Measurements from ENCODE around the gene GIPC2.

The GIPC2 gene

GRCh38 chr1:78132174-78132947 is 86.6 kb downstream of the GIPC2 start:
- Histone ChIP-seq H3K27ac (ENCODE audit: low read depth in 2 of 2, low read length in 2 of 2) (no peak overlapping the region), H3K9me3 (ENCODE audit: control insufficient read depth in 2 of 2, low read length in 2 of 2) (no peaks in the 10 kb centered on the region), H3K36me3 (ENCODE audit: control insufficient read depth in 2 of 2, insufficient read depth in 2 of 2, low read length in 2 of 2) (no peaks in the 10 kb centered on the region), H3K9ac (ENCODE audit: low read depth in 1 of 2, low read length in 2 of 2) (no peak overlapping the region), H3K27me3 (ENCODE audit: control insufficient read depth in 2 of 2, insufficient read depth in 2 of 2, low read length in 2 of 2) (no peaks in the 10 kb centered on the region), H3K4me3 (ENCODE audit: low read length in 2 of 2) (no peak overlapping the region), H3K4me1 (ENCODE audit: control insufficient read depth in 2 of 2, insufficient read depth in 2 of 2, low read length in 2 of 2) (no peaks in the 10 kb centered on the region)

GRCh38 chr1:78132948-78133322 is 87.2 kb downstream of the GIPC2 start:
- Histone ChIP-seq H3K36me3 (ENCODE audit: control insufficient read depth in 2 of 2, insufficient read depth in 2 of 2, low read length in 2 of 2) (no peaks in the 10 kb centered on the region), H3K4me3 (ENCODE audit: low read length in 2 of 2) (no peak overlapping the region), H3K27ac (ENCODE audit: low read depth in 2 of 2, low read length in 2 of 2) (no peak overlapping the region), H3K9me3 (ENCODE audit: control insufficient read depth in 2 of 2, low read length in 2 of 2) (no peaks in the 10 kb centered on the region), H3K27me3 (ENCODE audit: control insufficient read depth in 2 of 2, insufficient read depth in 2 of 2, low read length in 2 of 2) (no peaks in the 10 kb centered on the region), H3K9ac (ENCODE audit: low read depth in 1 of 2, low read length in 2 of 2) (no peak overlapping the region), H3K4me1 (ENCODE audit: control insufficient read depth in 2 of 2, insufficient read depth in 2 of 2, low read length in 2 of 2) (no peaks in the 10 kb centered on the region)

- Histone ChIP-seq H3K4me1 (ENCODE audit: control insufficient read depth in 2 of 2, insufficient read depth in 2 of 2, low read length in 2 of 2) (peaks cover 0 to 2% of the 10 kb centered on the region in 2 donors), H3K27ac (ENCODE audit: low read depth in 2 of 2, low read length in 2 of 2) (no peak overlapping the region), H3K36me3 (ENCODE audit: control insufficient read depth in 2 of 2, insufficient read depth in 2 of 2, low read length in 2 of 2) (no peaks in the 10 kb centered on the region), H3K9ac (ENCODE audit: low read depth in 1 of 2, low read length in 2 of 2) (no peak overlapping the region), H3K4me3 (ENCODE audit: low read length in 2 of 2) (no peak overlapping the region), H3K27me3 (ENCODE audit: control insufficient read depth in 2 of 2, insufficient read depth in 2 of 2, low read length in 2 of 2) (no peaks in the 10 kb centered on the region), H3K9me3 (ENCODE audit: control insufficient read depth in 2 of 2, low read length in 2 of 2) (no peaks in the 10 kb centered on the region)
These were observed 90.9 kb downstream of the GIPC2 start for GRCh38 chr1:78136680-78137079.

- Histone ChIP-seq H3K9ac (ENCODE audit: low read depth in 1 of 2, low read length in 2 of 2) (no peak overlapping the region), H3K27ac (ENCODE audit: low read depth in 2 of 2, low read length in 2 of 2) (peak overlapping the region; percentile 42 to 56), H3K27me3 (ENCODE audit: control insufficient read depth in 2 of 2, insufficient read depth in 2 of 2, low read length in 2 of 2) (no peaks in the 10 kb centered on the region), H3K4me1 (ENCODE audit: control insufficient read depth in 2 of 2, insufficient read depth in 2 of 2, low read length in 2 of 2) (peaks cover 10 to 16% of the 10 kb centered on the region in 2 donors), H3K4me3 (ENCODE audit: low read length in 2 of 2) (no peak overlapping the region), H3K36me3 (ENCODE audit: control insufficient read depth in 2 of 2, insufficient read depth in 2 of 2, low read length in 2 of 2) (no peaks in the 10 kb centered on the region), H3K9me3 (ENCODE audit: control insufficient read depth in 2 of 2, low read length in 2 of 2) (no peaks in the 10 kb centered on the region)
These were observed 95.9 kb downstream of the GIPC2 start for GRCh38 chr1:78141531-78142231.

DNA sequence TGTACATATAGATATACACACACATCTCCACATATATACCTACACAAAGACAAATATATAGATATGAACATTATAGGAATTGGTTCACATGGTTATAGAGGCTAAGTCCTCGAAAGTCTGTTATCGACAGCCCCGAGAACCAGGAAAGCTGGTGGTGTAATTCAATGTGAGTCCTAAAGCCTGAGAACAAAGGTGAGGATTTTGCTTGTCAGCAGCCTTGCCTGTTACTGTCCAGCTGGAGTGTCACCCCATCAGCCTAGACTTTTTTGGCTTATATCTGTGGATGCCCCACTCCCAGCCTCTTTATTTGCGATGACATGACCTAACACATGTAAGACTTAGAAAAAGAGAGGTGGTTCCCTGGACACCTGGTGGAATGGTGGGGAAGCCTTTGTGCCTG is 97.0 kb downstream of the GIPC2 start:
- Histone ChIP-seq H3K9me3 (ENCODE audit: control insufficient read depth in 2 of 2, low read length in 2 of 2) (no peaks in the 10 kb centered on the region), H3K4me3 (ENCODE audit: low read length in 2 of 2) (peak overlapping the region in 1 of 2 donors; percentile 56), H3K9ac (ENCODE audit: low read depth in 1 of 2, low read length in 2 of 2) (no peak overlapping the region), H3K36me3 (ENCODE audit: control insufficient read depth in 2 of 2, insufficient read depth in 2 of 2, low read length in 2 of 2) (no peaks in the 10 kb centered on the region), H3K27ac (ENCODE audit: low read depth in 2 of 2, low read length in 2 of 2) (peak overlapping the region in 1 of 2 donors; percentile 20), H3K27me3 (ENCODE audit: control insufficient read depth in 2 of 2, insufficient read depth in 2 of 2, low read length in 2 of 2) (no peaks in the 10 kb centered on the region), H3K4me1 (ENCODE audit: control insufficient read depth in 2 of 2, insufficient read depth in 2 of 2, low read length in 2 of 2) (peaks cover 10 to 16% of the 10 kb centered on the region in 2 donors)

DNA sequence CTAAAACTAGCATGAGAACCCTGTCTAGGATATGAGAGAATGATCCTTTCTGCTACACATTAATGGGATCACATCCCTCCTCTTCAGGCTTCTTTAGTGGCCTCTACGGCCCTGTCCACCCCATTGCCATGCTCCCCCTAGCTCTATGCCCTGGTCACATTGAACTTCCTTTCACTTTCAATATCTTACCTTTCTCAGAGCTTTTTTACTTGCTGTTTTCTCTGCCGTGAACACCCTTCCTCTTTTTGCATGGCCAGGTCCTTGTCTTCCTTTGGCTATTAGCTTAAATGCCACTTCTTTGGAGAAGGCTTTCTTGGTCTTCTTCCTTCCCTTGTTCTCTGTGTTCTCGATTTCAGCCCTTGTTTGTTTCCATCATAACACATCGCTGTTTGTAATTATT is 97.4 kb downstream of the GIPC2 start:
- H3K9me3 ChIP-seq (ENCODE audit: control insufficient read depth in 2 of 2, low read length in 2 of 2): no peaks in the 10 kb centered on the region
- peak overlapping the region in 1 of 2 donors; percentile 49 for H3K27ac ChIP-seq (ENCODE audit: low read depth in 2 of 2, low read length in 2 of 2)
- peaks cover 10 to 16% of the 10 kb centered on the region in 2 donors for H3K4me1 ChIP-seq (ENCODE audit: control insufficient read depth in 2 of 2, insufficient read depth in 2 of 2, low read length in 2 of 2)
- peak overlapping the region in 1 of 2 donors; percentile 56 for H3K4me3 ChIP-seq (ENCODE audit: low read length in 2 of 2)
- no peak overlapping the region for H3K9ac ChIP-seq (ENCODE audit: low read depth in 1 of 2, low read length in 2 of 2)
- no peaks in the 10 kb centered on the region for H3K27me3 ChIP-seq (ENCODE audit: control insufficient read depth in 2 of 2, insufficient read depth in 2 of 2, low read length in 2 of 2)
- H3K36me3 ChIP-seq (ENCODE audit: control insufficient read depth in 2 of 2, insufficient read depth in 2 of 2, low read length in 2 of 2): no peaks in the 10 kb centered on the region

DNA sequence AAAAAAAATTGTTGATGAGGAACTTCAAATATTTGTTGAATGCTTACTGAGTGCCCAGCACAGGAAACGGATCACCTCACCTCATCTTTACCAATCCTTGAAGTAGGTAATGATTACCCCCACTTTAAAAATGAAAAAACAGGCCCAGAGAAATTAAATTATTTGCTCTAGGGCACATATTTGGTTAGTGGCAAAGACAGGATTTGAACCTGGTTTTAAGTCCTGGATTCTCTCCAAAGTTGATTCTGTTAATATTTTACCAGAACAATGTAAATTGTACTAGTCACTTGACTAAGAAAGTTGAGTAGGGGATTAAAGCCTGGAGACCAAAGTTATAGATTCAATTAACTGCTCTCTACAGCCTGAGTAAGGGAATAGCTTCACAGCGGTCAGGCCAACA is 97.9 kb downstream of the GIPC2 start:
- no peaks in the 10 kb centered on the region for H3K9me3 ChIP-seq (ENCODE audit: control insufficient read depth in 2 of 2, low read length in 2 of 2)
- peak overlapping the region in 1 of 2 donors; percentile 49 for H3K27ac ChIP-seq (ENCODE audit: low read depth in 2 of 2, low read length in 2 of 2)
- no peak overlapping the region for H3K9ac ChIP-seq (ENCODE audit: low read depth in 1 of 2, low read length in 2 of 2)
- no peaks in the 10 kb centered on the region for H3K27me3 ChIP-seq (ENCODE audit: control insufficient read depth in 2 of 2, insufficient read depth in 2 of 2, low read length in 2 of 2)
- H3K36me3 ChIP-seq (ENCODE audit: control insufficient read depth in 2 of 2, insufficient read depth in 2 of 2, low read length in 2 of 2): no peaks in the 10 kb centered on the region
- H3K4me1 ChIP-seq (ENCODE audit: control insufficient read depth in 2 of 2, insufficient read depth in 2 of 2, low read length in 2 of 2): peaks cover 10 to 16% of the 10 kb centered on the region in 2 donors
- H3K4me3 ChIP-seq (ENCODE audit: low read length in 2 of 2): no peak overlapping the region

DNA sequence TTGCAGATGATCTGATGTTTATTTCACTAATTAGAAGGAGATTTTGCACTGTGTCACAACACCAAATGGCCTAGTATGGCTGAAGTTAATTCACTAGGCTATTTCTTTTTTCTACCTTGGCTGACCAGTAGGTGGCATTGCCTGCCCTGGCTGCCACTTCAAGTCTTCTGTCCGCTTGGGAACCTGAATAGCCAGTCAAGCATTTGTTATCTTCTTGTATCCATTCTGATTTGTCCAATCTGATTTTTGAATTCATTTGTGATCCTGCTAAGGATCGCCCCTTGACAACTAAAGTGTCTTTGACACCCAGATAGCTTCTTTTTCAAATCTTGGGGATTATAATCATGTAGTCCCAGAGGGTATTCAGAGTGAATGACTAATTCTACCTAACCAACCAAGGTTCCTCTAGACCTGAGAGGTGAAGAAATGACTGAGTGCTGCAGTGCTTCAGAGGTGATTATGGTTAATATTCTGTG is 99.4 kb downstream of the GIPC2 start:
- Histone ChIP-seq H3K4me1 (ENCODE audit: control insufficient read depth in 2 of 2, insufficient read depth in 2 of 2, low read length in 2 of 2) (peaks cover 10 to 16% of the 10 kb centered on the region in 2 donors), H3K4me3 (ENCODE audit: low read length in 2 of 2) (no peak overlapping the region), H3K27ac (ENCODE audit: low read depth in 2 of 2, low read length in 2 of 2) (no peak overlapping the region), H3K9me3 (ENCODE audit: control insufficient read depth in 2 of 2, low read length in 2 of 2) (no peaks in the 10 kb centered on the region), H3K27me3 (ENCODE audit: control insufficient read depth in 2 of 2, insufficient read depth in 2 of 2, low read length in 2 of 2) (no peaks in the 10 kb centered on the region), H3K9ac (ENCODE audit: low read depth in 1 of 2, low read length in 2 of 2) (no peak overlapping the region), H3K36me3 (ENCODE audit: control insufficient read depth in 2 of 2, insufficient read depth in 2 of 2, low read length in 2 of 2) (no peaks in the 10 kb centered on the region)

DNA sequence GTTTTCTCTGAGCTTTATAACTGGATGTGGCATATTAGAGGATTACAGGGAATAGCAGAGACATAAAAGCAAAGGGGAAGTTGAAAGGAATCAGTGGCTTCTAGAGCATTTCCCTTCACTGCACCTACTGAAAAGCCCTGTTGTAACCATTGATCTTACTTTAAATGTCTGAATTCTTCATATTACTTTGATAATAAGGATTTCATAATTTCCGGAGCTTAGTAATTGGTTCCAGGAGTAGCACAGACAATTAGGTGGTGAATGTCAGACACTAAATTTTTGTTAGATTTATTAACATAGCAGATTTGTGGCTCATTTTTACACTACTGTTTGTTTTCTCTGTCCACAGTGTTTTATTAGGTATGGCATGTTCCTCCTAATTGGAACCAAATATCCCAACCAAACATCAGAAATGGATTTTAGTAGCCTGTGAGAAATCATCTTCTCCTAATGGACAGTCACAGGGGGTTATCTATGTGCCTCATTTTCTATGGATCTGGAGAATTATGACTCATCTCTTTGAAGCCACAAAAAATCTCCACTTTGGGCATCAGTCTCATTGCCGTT is 100.5 kb downstream of the GIPC2 start:
- no peak overlapping the region for H3K9ac ChIP-seq (ENCODE audit: low read depth in 1 of 2, low read length in 2 of 2)
- no peaks in the 10 kb centered on the region for H3K9me3 ChIP-seq (ENCODE audit: control insufficient read depth in 2 of 2, low read length in 2 of 2)
- H3K27me3 ChIP-seq (ENCODE audit: control insufficient read depth in 2 of 2, insufficient read depth in 2 of 2, low read length in 2 of 2): no peaks in the 10 kb centered on the region
- no peak overlapping the region for H3K4me3 ChIP-seq (ENCODE audit: low read length in 2 of 2)
- H3K36me3 ChIP-seq (ENCODE audit: control insufficient read depth in 2 of 2, insufficient read depth in 2 of 2, low read length in 2 of 2): no peaks in the 10 kb centered on the region
- no peak overlapping the region for H3K27ac ChIP-seq (ENCODE audit: low read depth in 2 of 2, low read length in 2 of 2)
- peaks cover 10 to 15% of the 10 kb centered on the region in 2 donors for H3K4me1 ChIP-seq (ENCODE audit: control insufficient read depth in 2 of 2, insufficient read depth in 2 of 2, low read length in 2 of 2)

GRCh38 chr1:78147031-78147430 is 101.3 kb downstream of the GIPC2 start:
- Histone ChIP-seq H3K9me3 (ENCODE audit: control insufficient read depth in 2 of 2, low read length in 2 of 2) (no peaks in the 10 kb centered on the region), H3K27me3 (ENCODE audit: control insufficient read depth in 2 of 2, insufficient read depth in 2 of 2, low read length in 2 of 2) (no peaks in the 10 kb centered on the region)

More at GRCh38 chr1:78147031-78147430, 101.3 kb downstream of the GIPC2 start:
- Histone ChIP-seq H3K27ac (ENCODE audit: low read depth in 2 of 2, low read length in 2 of 2) (no peak overlapping the region), H3K4me1 (ENCODE audit: control insufficient read depth in 2 of 2, insufficient read depth in 2 of 2, low read length in 2 of 2) (peaks cover 10% of the 10 kb centered on the region in 2 donors), H3K9ac (ENCODE audit: low read depth in 1 of 2, low read length in 2 of 2) (no peak overlapping the region), H3K36me3 (ENCODE audit: control insufficient read depth in 2 of 2, insufficient read depth in 2 of 2, low read length in 2 of 2) (no peaks in the 10 kb centered on the region), H3K4me3 (ENCODE audit: low read length in 2 of 2) (no peak overlapping the region)
